IMR-90 (cell line): ENCODE measurements around the gene CHST10. TPM values are rescaled to one million over a fixed set of nuclear protein-coding genes. Genes with fewer than 3 reads are reported as not detected.

Source experiments
- ATAC-seq: fragments of 200-7000 bp; cut with Tn5 transposase; 2 replicates; pipeline ENCODE4 v1.9.1; 2020; ENCODE audit warnings: low read depth, mild to moderate bottlenecking, moderate library complexity
- BruUV-seq: library from RNA; stranded (reverse); fragments of 400-500 nt; replicated peaks from 2 replicates; lab custom pipeline; 2021; lab: Mats Ljungman, UMichigan
- CTCF ChIA-PET: fragments of 300-600 bp; formaldehyde crosslinking; extraction: SDS; loops from one replicate; lab custom pipeline; 2021; ENCODE audit warnings: antibody characterized with exemption; lab: Yijun Ruan, JAX
- POLR2A ChIA-PET: fragments of 300-600 bp; sonication (Branson Sonifier 250); formaldehyde crosslinking; loops from one replicate; lab custom pipeline; 2022; ENCODE audit warnings: antibody characterized with exemption; ENCODE audit not compliant: unreplicated experiment; lab: Charles Lee
- DNase-seq: peaks from one replicate; pipeline ENCODE4 v3.0.0; 2013
- H2AFZ ChIP-seq: replicated peaks from 2 replicates; pipeline ENCODE3; 2013; ENCODE audit warnings: low read length, mild to moderate bottlenecking; ENCODE audit not compliant: poor library complexity
- H2AK5ac ChIP-seq: 2 replicates; pipeline ENCODE4 v1.6.1; 2013; ENCODE audit warnings: low read depth, low read length, inconsistent platforms
- H2AK9ac ChIP-seq: replicated peaks from 2 replicates; pipeline ENCODE3; 2013; ENCODE audit warnings: mild to moderate bottlenecking, low read depth, low read length, moderate library complexity; ENCODE audit not compliant: poor library complexity
- H2BK120ac ChIP-seq: 2 replicates; pipeline ENCODE4 v1.6.1; 2013; ENCODE audit warnings: low read depth, low read length, inconsistent platforms
- H2BK15ac ChIP-seq: 3 replicates; pipeline ENCODE4 v1.6.1; 2013; ENCODE audit warnings: low read depth, low read length, inconsistent platforms
- H2BK20ac ChIP-seq: 2 replicates; pipeline ENCODE4 v1.6.1; 2013; ENCODE audit warnings: low read depth, mild to moderate bottlenecking, inconsistent platforms, low read length, moderate library complexity
- H2BK5ac ChIP-seq: 2 replicates; pipeline ENCODE4 v1.6.1; 2013; ENCODE audit warnings: mild to moderate bottlenecking, low read depth, low read length, inconsistent platforms; ENCODE audit not compliant: poor library complexity, severe bottlenecking
- H3K14ac ChIP-seq: replicated peaks from 2 replicates; pipeline ENCODE4 v1.6.1; 2013; ENCODE audit warnings: low read depth, low read length, inconsistent platforms
- H3K18ac ChIP-seq: 2 replicates; pipeline ENCODE4 v1.6.1; 2013; ENCODE audit warnings: low read depth, low read length, control low read depth
- H3K23ac ChIP-seq: 2 replicates; pipeline ENCODE4 v1.6.1; 2013; ENCODE audit warnings: low read depth, low read length, inconsistent platforms
- H3K27ac ChIP-seq: 2 replicates; pipeline ENCODE4 v1.5.1; 2013; ENCODE audit warnings: mild to moderate bottlenecking, control low read depth, low read length; ENCODE audit not compliant: insufficient read depth
- H3K27me3 ChIP-seq: 2 replicates; pipeline ENCODE4 v1.6.1; 2013; ENCODE audit warnings: low read length; ENCODE audit not compliant: control insufficient read depth, insufficient read depth
- H3K36me3 ChIP-seq: 2 replicates; pipeline ENCODE4 v1.6.1; 2013; ENCODE audit warnings: low read length, mixed read lengths; ENCODE audit not compliant: control insufficient read depth, insufficient read depth
- H3K4ac ChIP-seq: 2 replicates; pipeline ENCODE4 v1.6.1; 2013; ENCODE audit warnings: low read depth, low read length, inconsistent platforms
- H3K4me1 ChIP-seq: 2 replicates; pipeline ENCODE4 v1.6.1; 2013; ENCODE audit warnings: low read length, mixed read lengths; ENCODE audit not compliant: control insufficient read depth, insufficient read depth
- H3K4me2 ChIP-seq: 2 replicates; pipeline ENCODE4 v1.6.1; 2013; ENCODE audit warnings: low read depth, mild to moderate bottlenecking, control low read depth, low read length, moderate library complexity
- H3K4me3 ChIP-seq: 2 replicates; pipeline ENCODE4 v1.5.1; 2013; ENCODE audit warnings: low read depth, mild to moderate bottlenecking, control low read depth, low read length, moderate library complexity; ENCODE audit not compliant: insufficient read depth
- H3K56ac ChIP-seq: 2 replicates; pipeline ENCODE4 v1.6.1; 2013; ENCODE audit warnings: low read length, inconsistent platforms; ENCODE audit not compliant: insufficient read depth; ENCODE audit errors: extremely low read depth
- H3K79me1 ChIP-seq, 2 experiments: 2 replicates each; pipeline ENCODE4 v1.6.1; 2013; ENCODE audit warnings: low read length in 2 of 2, inconsistent platforms in 1 of 2, low read depth in 1 of 2
- H3K9ac ChIP-seq: 2 replicates; pipeline ENCODE4 v1.6.1; 2013; ENCODE audit warnings: low read depth, low read length, control low read depth
- H3K9me1 ChIP-seq: 2 replicates; pipeline ENCODE4 v1.6.1; 2013; ENCODE audit warnings: low read length, inconsistent platforms; ENCODE audit not compliant: insufficient read depth
- H3K9me3 ChIP-seq: 2 replicates; pipeline ENCODE4 v1.6.1; 2013; ENCODE audit warnings: low read length; ENCODE audit not compliant: control insufficient read depth, insufficient read depth
- H4K20me1 ChIP-seq: 2 replicates; pipeline ENCODE4 v1.6.1; 2013; ENCODE audit warnings: low read length, inconsistent platforms; ENCODE audit not compliant: insufficient read depth
- H4K5ac ChIP-seq: 2 replicates; pipeline ENCODE4 v1.6.1; 2013; ENCODE audit warnings: mild to moderate bottlenecking, low read depth, low read length, control low read depth
- H4K8ac ChIP-seq, 2 experiments: 2 replicates each; pipeline ENCODE4 v1.6.1; 2013; ENCODE audit warnings: low read depth in 2 of 2, low read length in 2 of 2, control low read depth in 1 of 2, inconsistent platforms in 1 of 2
- H4K91ac ChIP-seq: 2 replicates; pipeline ENCODE4 v1.6.1; 2013; ENCODE audit warnings: low read depth, low read length, inconsistent platforms; ENCODE audit not compliant: insufficient read depth
- BHLHE40 ChIP-seq: fragments of 150-350 bp; IDR thresholded peaks from 2 replicates; pipeline ENCODE4 v1.6.1; 2016; ENCODE audit warnings: mild to moderate bottlenecking, low read depth, low read length
- CEBPB ChIP-seq: IDR thresholded peaks from 2 replicates; pipeline ENCODE4 v1.6.1; 2012; ENCODE audit warnings: low read depth, low read length, improper control_type of control experiment
- CHD1 ChIP-seq: IDR thresholded peaks from 2 replicates; pipeline ENCODE4 v1.6.1; 2012; ENCODE audit warnings: low read depth, low read length, improper control_type of control experiment
- FOS ChIP-seq: fragments of 150-350 bp; IDR thresholded peaks from 2 replicates; pipeline ENCODE4 v1.6.1; 2016; ENCODE audit warnings: low read depth, low read length
- MAFK ChIP-seq: IDR thresholded peaks from 2 replicates; pipeline ENCODE4 v1.6.1; 2012; ENCODE audit warnings: low read depth, low read length, improper control_type of control experiment
- MAZ ChIP-seq: IDR thresholded peaks from 2 replicates; pipeline ENCODE4 v1.6.1; 2012; ENCODE audit warnings: low read depth, mild to moderate bottlenecking, low read length, improper control_type of control experiment, moderate library complexity, borderline replicate concordance
- MXI1 ChIP-seq: IDR thresholded peaks from 2 replicates; pipeline ENCODE4 v1.6.1; 2012; ENCODE audit warnings: low read depth, mild to moderate bottlenecking, low read length, moderate library complexity, borderline replicate concordance
- NFE2L2 ChIP-seq: fragments of 150-350 bp; IDR thresholded peaks from 2 replicates; pipeline ENCODE4 v1.6.1; 2016; ENCODE audit warnings: low read depth, mild to moderate bottlenecking, low read length
- POLR2A ChIP-seq: IDR thresholded peaks from 2 replicates; pipeline ENCODE4 v1.6.1; 2012; ENCODE audit warnings: mild to moderate bottlenecking, low read depth, low read length
- RAD21 ChIP-seq: IDR thresholded peaks from 2 replicates; pipeline ENCODE4 v1.6.1; 2012; ENCODE audit warnings: low read length, improper control_type of control experiment
- RCOR1 ChIP-seq: IDR thresholded peaks from 2 replicates; pipeline ENCODE4 v1.6.1; 2012; ENCODE audit warnings: mild to moderate bottlenecking, low read length, improper control_type of control experiment; ENCODE audit not compliant: insufficient replicate concordance
- RFX5 ChIP-seq: IDR thresholded peaks from 2 replicates; pipeline ENCODE4 v1.8.0; 2012; ENCODE audit warnings: low read depth, mild to moderate bottlenecking, low read length, moderate library complexity
- SMC3 ChIP-seq: fragments of 150-350 bp; IDR thresholded peaks from 2 replicates; pipeline ENCODE4 v1.6.1; 2016; ENCODE audit warnings: low read depth, mild to moderate bottlenecking, antibody characterized with exemption, low read length, moderate library complexity
- WGBS, 2 experiments: methylation state at CpG; one replicate each; pipeline versions ENCODE4 v1.1.5 to v1.1.7; 2013; ENCODE audit warnings: missing lambda C conversion rate in 2 of 2; ENCODE audit not compliant: insufficient read length in 1 of 2; ENCODE audit errors: extremely low coverage in 2 of 2; 5-methylcytosine and 5-hydroxymethylcytosine counted together
- dilution Hi-C: fragments of 300-500 bp; cut with HindIII; formaldehyde crosslinking; loops from one replicate; pipeline ENCODE4 v1.14.3; 2018; ENCODE audit warnings: low sequenced_read_pairs; ENCODE audit not compliant: unreplicated experiment
- in situ Hi-C: fragments of 300-500 bp; cut with MboI; formaldehyde crosslinking; loops from 3 replicates; pipeline ENCODE4 v1.14.3; 2019; ENCODE audit warnings: low sequenced_read_pairs, inconsistent platforms, mixed read lengths
- intact Hi-C: fragments of 100-400 bp; cut with micrococcal nuclease; formaldehyde crosslinking; loops from 2 replicates; pipeline ENCODE4 v1.10.0; 2022
- polyA plus RNA-seq, 3 experiments: library from polyadenylated mRNA; depleted of rRNA; stranded (reverse); fragments of >200 nt; gene quantifications; 2 replicates each; pipeline ENCODE4 v1.2.3, GENCODE V29; 2012; ENCODE audit warnings: low replicate concordance in 1 of 3
- total RNA-seq: library from RNA; depleted of rRNA; stranded (reverse); fragments of >200 nt; gene quantifications from 2 replicates; pipeline ENCODE4 v1.2.3, GENCODE V29; 2012
- TF ChIP-seq, protein P1 (sequence below): fragments of 150-350 bp; IDR thresholded peaks from 2 replicates; pipeline ENCODE4 v1.6.1; 2017; ENCODE audit warnings: mild to moderate bottlenecking, antibody characterized with exemption, low read length, low read depth
- TF ChIP-seq, protein P2 (sequence below): conservative IDR thresholded peaks from 2 replicates; pipeline ENCODE4 v1.5.1; 2012; ENCODE audit warnings: mild to moderate bottlenecking, low read depth, low read length, improper control_type of control experiment

The CHST10 gene
- total and polyA plus RNA-seq, 2 of the 4 experiments (the other 2 are of a cell fraction) = 6.9 to 8.6 TPM

DNA sequence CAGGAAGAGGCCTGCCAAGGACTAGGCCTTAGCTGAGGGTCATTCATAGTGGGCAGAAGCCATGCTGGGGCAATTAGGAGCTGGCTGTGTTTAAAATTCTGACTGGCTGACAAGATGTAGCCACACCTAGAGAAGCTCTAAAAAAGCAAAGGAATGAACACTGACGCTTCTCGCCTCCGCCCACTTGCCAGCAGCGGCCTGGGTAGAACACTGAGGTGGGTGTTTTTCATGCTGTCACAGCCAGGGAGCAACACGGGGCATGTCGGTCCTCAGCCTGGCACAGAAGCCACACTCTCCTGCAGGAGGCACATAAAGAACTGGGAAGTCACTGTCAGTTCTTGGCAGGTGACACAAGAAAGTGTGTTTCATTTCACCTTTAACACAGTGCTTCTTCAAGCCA is 10.4 kb downstream of the CHST10 start:
- H2BK15ac ChIP-seq = no peak overlapping the region
- no peak overlapping the region for H3K9ac ChIP-seq
- 96% methylated on average over 4 of the region's 6 CpGs; no CpG with 5 or more reads in 1 of the 2 experiments for WGBS, 2 experiments
- no peak overlapping the region for H2BK5ac ChIP-seq
- H4K91ac ChIP-seq = no peak overlapping the region
- H4K20me1 ChIP-seq = no peaks in the 10 kb centered on the region
- no peak overlapping the region for H4K5ac ChIP-seq
- H3K27me3 ChIP-seq = no peaks in the 10 kb centered on the region
- no peak overlapping the region for H3K23ac ChIP-seq
- no peak overlapping the region for H3K18ac ChIP-seq
- no peak overlapping the region for H3K27ac ChIP-seq
- peak overlapping the region; percentile 28 for H2AFZ ChIP-seq
- H2AK5ac ChIP-seq = no peak overlapping the region
- H3K4me3 ChIP-seq = no peak overlapping the region
- no peak overlapping the region for H3K4me2 ChIP-seq
- no peak for TF ChIP-seq RFX5
- no peak for TF ChIP-seq SMC3
- TF ChIP-seq, protein P1, sequence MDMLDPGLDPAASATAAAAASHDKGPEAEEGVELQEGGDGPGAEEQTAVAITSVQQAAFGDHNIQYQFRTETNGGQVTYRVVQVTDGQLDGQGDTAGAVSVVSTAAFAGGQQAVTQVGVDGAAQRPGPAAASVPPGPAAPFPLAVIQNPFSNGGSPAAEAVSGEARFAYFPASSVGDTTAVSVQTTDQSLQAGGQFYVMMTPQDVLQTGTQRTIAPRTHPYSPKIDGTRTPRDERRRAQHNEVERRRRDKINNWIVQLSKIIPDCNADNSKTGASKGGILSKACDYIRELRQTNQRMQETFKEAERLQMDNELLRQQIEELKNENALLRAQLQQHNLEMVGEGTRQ = no peak
- no peak for TF ChIP-seq POLR2A
- TF ChIP-seq NFE2L2 = no peak
- TF ChIP-seq MAZ = no peak
- TF ChIP-seq MAFK = no peak
- TF ChIP-seq MXI1 = no peak
- TF ChIP-seq CHD1 = no peak
- TF ChIP-seq, protein P2, sequence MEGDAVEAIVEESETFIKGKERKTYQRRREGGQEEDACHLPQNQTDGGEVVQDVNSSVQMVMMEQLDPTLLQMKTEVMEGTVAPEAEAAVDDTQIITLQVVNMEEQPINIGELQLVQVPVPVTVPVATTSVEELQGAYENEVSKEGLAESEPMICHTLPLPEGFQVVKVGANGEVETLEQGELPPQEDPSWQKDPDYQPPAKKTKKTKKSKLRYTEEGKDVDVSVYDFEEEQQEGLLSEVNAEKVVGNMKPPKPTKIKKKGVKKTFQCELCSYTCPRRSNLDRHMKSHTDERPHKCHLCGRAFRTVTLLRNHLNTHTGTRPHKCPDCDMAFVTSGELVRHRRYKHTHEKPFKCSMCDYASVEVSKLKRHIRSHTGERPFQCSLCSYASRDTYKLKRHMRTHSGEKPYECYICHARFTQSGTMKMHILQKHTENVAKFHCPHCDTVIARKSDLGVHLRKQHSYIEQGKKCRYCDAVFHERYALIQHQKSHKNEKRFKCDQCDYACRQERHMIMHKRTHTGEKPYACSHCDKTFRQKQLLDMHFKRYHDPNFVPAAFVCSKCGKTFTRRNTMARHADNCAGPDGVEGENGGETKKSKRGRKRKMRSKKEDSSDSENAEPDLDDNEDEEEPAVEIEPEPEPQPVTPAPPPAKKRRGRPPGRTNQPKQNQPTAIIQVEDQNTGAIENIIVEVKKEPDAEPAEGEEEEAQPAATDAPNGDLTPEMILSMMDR = no peak
- TF ChIP-seq BHLHE40 = no peak
- no peak for TF ChIP-seq RAD21
- no peak for TF ChIP-seq CEBPB
- no peak for TF ChIP-seq FOS
- TF ChIP-seq RCOR1 = no peak
- intact Hi-C loops = no loop called here
- H3K4me1 ChIP-seq = no peaks in the 10 kb centered on the region
- no peak for ATAC-seq
- no peak overlapping the region for H3K4ac ChIP-seq
- no peak overlapping the region for H2BK20ac ChIP-seq
- ChIA-PET POLR2A (no interaction called here), CTCF (no interaction called here)
- H2AK9ac ChIP-seq = no peak overlapping the region
- H2BK120ac ChIP-seq = no peak overlapping the region
- no peak for DNase-seq
- no TSS peak for BruUV-seq
- H3K14ac ChIP-seq = no peak overlapping the region
- H3K79me1 ChIP-seq = no peaks in the 10 kb centered on the region; a peak in 1 of 4 replicates
- H3K9me1 ChIP-seq = 0 out of 2 replicates have a peak, but pooled peaks cover 8% of the 10 kb centered on the region
- dilution Hi-C loops = no loop called here
- H3K36me3 ChIP-seq = peaks cover 10% of the 10 kb centered on the region
- no peaks in the 10 kb centered on the region for H3K9me3 ChIP-seq
- H3K56ac ChIP-seq = no peak overlapping the region
- H4K8ac ChIP-seq = no peak overlapping the region
- in situ Hi-C loops = no loop called here
